ENCODE measurements around the gene GIPR. TPM values are rescaled to one million over a fixed set of nuclear protein-coding genes. Genes with fewer than 3 reads are reported as not detected.
"Not testable (repeated sequence)": the region's sequence is repeated elsewhere in the genome, so short reads cannot be mapped to it uniquely, and the experiment has no call there.

Gene GIPR
- total RNA-seq, 1 experiment from 2014 or later = 0.05 TPM

DNA sequence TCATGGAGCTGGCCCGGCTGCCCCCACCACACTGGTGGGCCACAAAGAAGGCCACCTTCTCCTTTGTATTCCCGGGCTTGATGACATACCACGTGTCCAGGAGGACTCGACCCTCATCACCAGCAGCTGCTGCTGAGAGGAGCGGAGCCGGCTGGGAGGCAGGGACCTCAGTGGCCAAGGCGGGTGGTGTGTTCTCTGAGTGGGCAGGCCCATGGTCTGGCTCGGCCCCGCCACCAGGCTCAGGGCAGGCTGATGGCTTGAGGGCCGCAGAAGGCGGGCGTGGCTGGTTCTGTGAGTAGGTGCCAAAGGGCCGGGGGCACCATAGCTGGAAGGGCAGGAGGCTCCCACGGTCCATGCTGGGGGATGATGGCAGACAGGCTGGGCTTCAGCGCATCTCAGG, 45.1 kb downstream of the GIPR start:
- DNase-seq (ENCODE audit: low read depth, low spot score) = no peak
- in situ Hi-C loops (cut with HindIII; ENCODE audit: low pct_unique_long_range_greater_than_20kb, low sequenced_read_pairs) = no loop called here

DNA sequence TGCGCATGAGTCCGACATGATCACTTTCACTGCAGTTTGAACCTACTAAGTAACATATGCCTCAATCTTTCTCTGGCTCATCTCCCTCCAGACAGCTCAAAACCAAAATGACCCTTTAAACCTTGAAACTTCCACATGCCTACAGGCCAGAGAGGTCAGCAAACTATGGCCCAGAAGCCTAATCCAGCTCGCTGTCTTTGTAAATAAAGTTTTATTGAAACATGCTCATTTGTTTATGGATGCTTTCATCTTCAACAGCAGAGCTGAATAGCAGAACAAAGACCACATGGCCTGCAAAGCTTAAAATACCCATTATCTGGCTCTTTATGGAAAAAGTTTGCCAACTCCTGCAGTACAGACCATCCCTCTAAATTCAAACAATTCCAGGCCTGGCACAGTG, 47.1 kb downstream of the GIPR start:
- in situ Hi-C loops (cut with HindIII; ENCODE audit: low pct_unique_long_range_greater_than_20kb, low sequenced_read_pairs) = no loop called here
- DNase-seq (ENCODE audit: low read depth, low spot score) = no peak

DNA sequence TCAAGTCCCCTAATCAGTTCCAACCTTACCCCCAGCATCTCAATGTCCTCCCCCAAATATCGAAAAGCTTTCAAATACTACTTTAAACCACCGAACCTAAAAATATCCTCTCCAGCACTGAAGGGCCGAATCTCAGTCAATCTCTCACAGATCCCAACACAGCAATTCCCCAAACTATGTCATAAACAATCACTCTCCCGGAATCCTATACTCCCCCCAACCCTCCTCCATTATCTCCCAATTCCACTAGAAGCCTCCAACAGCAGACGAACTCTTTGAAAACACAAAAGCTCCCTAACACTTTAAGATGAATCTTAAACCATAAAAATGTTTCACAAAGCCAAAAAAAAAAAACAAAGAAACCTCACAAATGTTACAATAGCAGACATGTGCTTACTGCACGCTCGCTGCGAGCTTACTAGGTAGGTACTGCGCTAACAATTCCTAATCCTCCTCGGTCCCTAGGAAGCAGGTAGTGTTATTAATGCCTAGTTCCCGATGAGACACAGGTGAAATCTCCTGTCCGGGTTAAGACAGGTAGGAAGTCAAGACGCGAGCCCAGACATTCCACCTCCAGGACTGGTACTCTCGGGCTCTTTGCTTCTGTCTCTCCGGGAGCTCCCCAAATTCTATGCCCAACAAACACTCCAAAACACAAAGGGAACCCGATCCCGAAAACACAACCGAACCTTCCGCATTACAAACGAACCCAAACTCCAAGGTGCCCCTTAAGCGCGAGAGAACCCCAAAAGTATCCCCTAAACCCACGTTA, 48.5 kb downstream of the GIPR start:
- no peak for DNase-seq (ENCODE audit: low read depth, low spot score)
- in situ Hi-C loops (cut with HindIII; ENCODE audit: low pct_unique_long_range_greater_than_20kb, low sequenced_read_pairs) = no loop called here

DNA sequence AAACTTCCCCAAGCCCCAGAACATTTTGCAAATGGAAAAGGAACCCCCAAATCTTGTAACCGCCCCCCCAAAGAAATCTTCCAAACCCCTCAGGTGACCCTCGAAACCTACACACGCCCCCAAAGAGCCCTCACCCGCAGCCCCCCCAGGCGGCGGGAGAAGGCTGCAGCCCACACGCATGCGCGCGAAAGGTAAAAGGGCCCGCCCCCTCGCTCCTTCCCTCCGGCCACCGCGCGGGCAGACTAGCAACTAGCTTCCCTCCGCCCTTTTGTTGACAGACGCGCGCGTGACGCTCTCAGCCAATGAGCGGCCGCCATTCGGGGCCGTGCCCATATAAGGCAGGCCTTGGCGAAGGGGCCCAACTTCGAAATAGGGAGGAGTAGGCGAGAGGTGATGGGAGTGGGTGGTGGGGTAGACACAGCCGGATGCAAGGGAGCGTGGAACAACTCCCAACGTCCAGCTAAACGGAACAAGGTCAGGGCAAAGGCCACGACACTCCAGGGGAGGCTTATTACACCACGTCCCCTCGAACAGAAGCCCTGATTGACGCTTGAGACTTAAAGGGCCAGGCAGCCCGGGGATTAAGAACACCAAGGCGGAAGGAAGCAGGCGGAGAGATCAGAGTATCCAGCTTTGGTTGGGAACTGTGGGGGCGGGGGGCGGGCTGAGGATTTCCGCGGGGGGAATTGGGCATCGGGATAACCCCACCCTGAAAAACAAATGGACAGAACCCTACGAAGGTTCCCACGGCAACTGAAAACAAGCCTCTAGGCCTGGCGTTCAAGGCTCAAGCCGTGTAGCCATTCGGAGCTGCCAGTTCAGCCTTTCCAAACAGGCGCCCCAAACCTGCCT, 49.3 kb downstream of the GIPR start:
- in situ Hi-C loops (cut with HindIII; ENCODE audit: low pct_unique_long_range_greater_than_20kb, low sequenced_read_pairs) = no loop called here
- DNase-seq (ENCODE audit: low read depth, low spot score) = peak; percentile 99

DNA sequence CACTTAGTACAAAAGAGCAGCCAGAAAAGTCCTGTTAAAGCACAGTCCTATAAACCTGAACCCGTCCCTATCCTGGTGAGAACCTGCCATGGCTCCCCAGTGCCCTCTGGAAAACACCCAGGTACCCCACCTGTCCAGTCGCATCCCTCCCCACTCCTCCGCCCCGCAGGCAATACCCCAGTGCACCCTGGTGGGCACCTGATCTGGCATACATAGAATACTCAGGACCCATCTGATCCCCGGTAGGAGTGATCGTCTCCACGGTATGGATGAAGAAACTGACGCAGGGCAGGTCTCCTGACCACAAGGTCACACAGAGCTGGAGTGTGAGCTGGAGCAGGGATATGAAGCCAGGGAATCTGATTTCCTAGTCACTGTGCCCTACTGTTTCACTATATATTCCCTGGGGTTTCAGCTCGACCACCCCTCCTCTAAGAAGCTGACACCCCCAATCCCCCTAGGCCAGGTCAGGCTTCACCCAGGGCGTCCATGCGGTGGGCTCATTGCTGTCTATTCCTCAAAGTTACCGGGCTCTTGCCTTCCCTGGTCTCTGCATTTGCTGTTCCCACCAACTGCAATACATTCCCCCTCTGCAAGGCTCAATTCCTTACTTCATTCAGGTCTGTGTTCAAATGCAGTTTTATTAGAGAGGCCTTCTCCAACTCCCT, 50.1 kb downstream of the GIPR start:
- no peak for DNase-seq (ENCODE audit: low read depth, low spot score)
- in situ Hi-C loops (cut with HindIII; ENCODE audit: low pct_unique_long_range_greater_than_20kb, low sequenced_read_pairs) = no loop called here

DNA sequence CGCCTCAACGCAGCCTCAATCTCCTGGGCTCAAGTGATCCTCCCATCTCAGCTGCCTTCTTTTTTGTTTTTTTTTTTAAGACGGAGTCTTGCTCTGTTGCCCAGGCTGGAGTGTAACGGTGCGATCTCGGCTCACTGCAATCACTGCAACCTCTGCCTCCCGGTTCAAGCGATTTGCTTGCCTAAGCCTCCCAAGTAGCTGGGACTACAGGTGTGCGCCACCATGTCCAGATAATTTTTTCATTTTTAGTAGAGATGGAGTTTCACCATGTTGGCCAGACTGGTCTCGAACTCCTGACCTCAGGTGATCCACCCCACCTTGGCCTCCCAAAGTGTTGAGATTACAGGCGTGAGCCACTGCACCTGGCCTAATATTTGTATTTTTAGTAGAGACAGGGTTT, 52.0 kb downstream of the GIPR start:
- in situ Hi-C loops (cut with HindIII; ENCODE audit: low pct_unique_long_range_greater_than_20kb, low sequenced_read_pairs) = not testable (repeated sequence)

DNA sequence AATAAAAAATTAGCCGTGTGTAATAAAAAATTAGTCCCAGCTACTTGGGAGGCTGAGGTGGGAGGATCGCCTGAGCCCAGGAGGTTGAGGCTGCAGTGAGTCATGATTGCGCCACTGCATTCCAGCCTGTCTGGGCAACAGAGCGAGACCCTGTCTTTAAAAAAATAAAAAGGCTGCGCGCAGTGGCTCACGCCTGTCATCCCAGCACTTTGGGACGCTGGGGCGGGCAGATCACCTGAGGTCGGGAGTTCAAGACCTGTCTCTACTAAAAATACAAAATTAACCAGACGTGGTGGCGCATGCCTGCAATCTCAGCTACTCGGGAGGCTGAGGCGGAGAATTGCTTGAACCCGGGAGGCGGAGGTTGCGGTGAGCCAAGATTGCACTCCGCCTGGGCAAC, 60.7 kb downstream of the GIPR start:
- DNase-seq (ENCODE audit: low read depth, low spot score); in situ Hi-C loops (cut with HindIII; ENCODE audit: low pct_unique_long_range_greater_than_20kb, low sequenced_read_pairs): not testable (repeated sequence)

More for the DNA sequence above, 52.0 kb downstream of the GIPR start:
- not testable (repeated sequence) for DNase-seq (ENCODE audit: low read depth, low spot score)

DNA sequence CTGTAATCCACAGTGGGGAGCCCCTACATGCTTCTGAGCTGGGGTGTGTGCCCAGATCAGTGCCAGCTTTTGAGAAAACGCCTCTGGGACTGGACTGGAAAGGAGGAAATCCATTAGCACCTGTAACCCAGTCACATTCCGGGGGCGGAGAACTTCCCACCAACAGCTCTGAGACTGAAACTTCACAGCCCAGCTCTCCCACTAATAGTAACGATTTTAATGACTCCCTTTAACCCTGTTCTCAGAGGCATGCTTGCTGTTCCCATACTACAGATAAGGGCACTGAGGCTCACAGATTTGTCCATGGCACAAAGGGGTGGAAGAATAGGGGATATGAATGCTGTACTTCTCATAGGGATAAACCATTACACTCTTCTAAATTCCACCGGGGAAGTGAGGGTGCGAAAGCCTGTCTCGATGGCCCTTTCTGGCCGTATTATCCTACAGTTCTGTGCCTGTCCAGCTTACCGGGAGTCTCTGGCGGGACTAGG, 61.8 kb downstream of the GIPR start:
- no peak for DNase-seq (ENCODE audit: low read depth, low spot score)
- in situ Hi-C loops (cut with HindIII; ENCODE audit: low pct_unique_long_range_greater_than_20kb, low sequenced_read_pairs) = no loop called here

DNA sequence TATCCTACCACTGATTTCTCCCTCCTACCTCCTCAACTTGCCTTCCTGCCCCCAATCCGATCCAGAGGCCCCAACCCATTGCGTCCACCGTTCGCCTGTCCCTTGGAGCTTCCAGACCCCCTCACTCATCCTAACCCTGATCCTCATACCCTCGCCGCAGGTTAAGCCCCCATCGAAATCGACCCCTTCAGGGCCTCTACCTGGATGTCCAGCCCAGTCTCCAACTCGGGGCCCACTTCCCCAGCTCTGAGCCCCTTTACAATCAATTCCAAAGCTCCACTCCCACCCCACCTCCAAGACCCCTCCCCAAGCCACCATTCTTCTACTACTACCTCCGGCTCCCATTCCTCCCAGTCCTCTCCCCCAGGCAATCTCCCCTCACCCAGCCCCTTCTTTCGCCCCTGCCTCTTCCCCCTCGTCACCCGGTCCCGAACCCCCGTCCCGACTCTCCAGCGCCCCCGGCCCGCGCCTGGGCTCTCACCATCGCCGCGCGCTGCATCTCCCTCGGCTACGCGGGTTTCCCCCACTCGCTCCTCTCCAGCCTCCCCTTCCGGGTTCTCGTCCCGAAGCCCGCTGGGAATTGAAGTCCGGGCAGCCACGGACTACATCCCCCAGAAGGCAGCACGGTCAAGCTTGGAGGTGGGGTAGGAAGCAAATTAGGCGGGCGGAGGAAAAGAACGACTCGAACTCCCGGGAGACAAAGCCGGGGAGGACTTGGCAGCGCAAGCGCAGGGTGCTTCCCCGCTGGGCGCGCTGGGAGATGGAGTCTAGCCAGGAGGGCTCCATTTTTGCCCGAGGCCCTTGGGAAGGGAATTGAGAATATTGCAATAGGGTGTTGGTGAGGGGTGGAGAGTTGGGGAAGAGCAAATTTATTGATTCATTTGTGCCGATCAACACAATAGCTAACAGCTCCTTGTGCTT, 62.6 kb downstream of the GIPR start, which contains the start of gene FBXO46:
TSS of gene FBXO46 (minus strand) at position 529 of the 921 bp plus-strand sequence. CDS start 17,401 bp downstream, outside the sequence.
- in situ Hi-C loops (cut with HindIII; ENCODE audit: low pct_unique_long_range_greater_than_20kb, low sequenced_read_pairs) = no loop called here
- peak; percentile 99 for DNase-seq (ENCODE audit: low read depth, low spot score)

Small RNA genes within 50 kb of the gene (small RNA-seq; reads per million reads assigned to genes)
- gene MIR642A = 0 to 0.05 reads per million in 2 experiments
- 0 to 0.76 reads per million in 2 experiments for gene RN7SL836P

Other genes starting within 250 kb of the GIPR start
- 125 and 138 TPM in 2 replicates for gene ERCC1, start 244.3 kb upstream of the GIPR start, total RNA-seq (2014; rRNA removed; shearing (Covaris generic))
- 0.13 and 0.42 TPM in 2 replicates for gene FOSB, start 200.2 kb upstream of the GIPR start, total RNA-seq (2014; rRNA removed; shearing (Covaris generic))
- gene RTN2, start 171.2 kb upstream of the GIPR start, total RNA-seq (2014; rRNA removed; shearing (Covaris generic)) = 10.0 and 12.8 TPM in 2 replicates
- 0.74 and 1.9 TPM in 2 replicates for gene PPM1N, start 169.8 kb upstream of the GIPR start, total RNA-seq (2014; rRNA removed; shearing (Covaris generic))
- 42.6 and 44.1 TPM in 2 replicates for gene VASP, start 160.7 kb upstream of the GIPR start, total RNA-seq (2014; rRNA removed; shearing (Covaris generic))
- gene OPA3, start 83.4 kb upstream of the GIPR start, total RNA-seq (2014; rRNA removed; shearing (Covaris generic)) = 7.0 and 10.2 TPM in 2 replicates
- 0.24 TPM in 1 of 2 replicates, not detected in the other for gene GPR4, start 66.0 kb upstream of the GIPR start, total RNA-seq (2014; rRNA removed; shearing (Covaris generic))
- 42.8 and 46.8 TPM in 2 replicates for gene EML2, start 28.8 kb upstream of the GIPR start, total RNA-seq (2014; rRNA removed; shearing (Covaris generic))
- 480 and 520 TPM in 2 replicates for gene SNRPD2, start 23.7 kb downstream of the GIPR start, total RNA-seq (2014; rRNA removed; shearing (Covaris generic))
- gene QPCTL, start 24.4 kb downstream of the GIPR start, total RNA-seq (2014; rRNA removed; shearing (Covaris generic)) = 10.0 and 14.3 TPM in 2 replicates
- gene FBXO46, start 62.7 kb downstream of the GIPR start, total RNA-seq (2014; rRNA removed; shearing (Covaris generic)) = 7.0 and 7.2 TPM in 2 replicates
- gene MEIOSIN, start 65.2 kb downstream of the GIPR start, total RNA-seq (2014; rRNA removed; shearing (Covaris generic)) = 0.37 and 0.45 TPM in 2 replicates
- gene SIX5, start 101.0 kb downstream of the GIPR start, total RNA-seq (2014; rRNA removed; shearing (Covaris generic)) = 7.0 and 7.9 TPM in 2 replicates
- gene DMPK, start 114.3 kb downstream of the GIPR start, total RNA-seq (2014; rRNA removed; shearing (Covaris generic)) = 3.1 and 5.1 TPM in 2 replicates
- gene DMWD, start 124.6 kb downstream of the GIPR start, total RNA-seq (2014; rRNA removed; shearing (Covaris generic)) = 24.3 and 26.7 TPM in 2 replicates
- gene RSPH6A, start 147.1 kb downstream of the GIPR start, total RNA-seq (2014; rRNA removed; shearing (Covaris generic)) = 0.11 TPM in 1 of 2 replicates, not detected in the other
- 28.1 and 33.4 TPM in 2 replicates for gene SYMPK, start 194.9 kb downstream of the GIPR start, total RNA-seq (2014; rRNA removed; shearing (Covaris generic))
- 0.08 TPM in 1 of 2 replicates, not detected in the other for gene FOXA3, start 196.1 kb downstream of the GIPR start, total RNA-seq (2014; rRNA removed; shearing (Covaris generic))
- 20.6 and 22.9 TPM in 2 replicates for gene IRF2BP1, start 217.9 kb downstream of the GIPR start, total RNA-seq (2014; rRNA removed; shearing (Covaris generic))
- gene MYPOP, start 234.4 kb downstream of the GIPR start, total RNA-seq (2014; rRNA removed; shearing (Covaris generic)) = 2.2 and 2.4 TPM in 2 replicates
- gene NANOS2, start 246.6 kb downstream of the GIPR start, total RNA-seq (2014; rRNA removed; shearing (Covaris generic)) = not detected in 2 replicates

Data from SK-MEL-5 (cell line).